A549 (cell line): ENCODE data around the gene GRPR.

Source experiments
- CBX8 ChIP-seq: fragments of 200-600 bp; sonication (generic); IDR thresholded peaks from 2 replicates; pipeline ENCODE4 v1.6.1; 2016
- CEBPB ChIP-seq, 2 experiments: fragments of >200 bp in 1 of 2; sonication (Bioruptor Twin) in 1 of 2; formaldehyde crosslinking in 1 of 2; IDR thresholded peaks; 2 replicates each; pipeline ENCODE4 v1.6.1; 2012 to 2016
- JUN ChIP-seq, 2 experiments: fragments of >200 bp; sonication (Bioruptor Twin); formaldehyde crosslinking; IDR thresholded peaks; 2 replicates in 1 of 2; 3 replicates in 1 of 2; pipeline ENCODE4 v1.6.1; 2016 to 2017
- JUNB ChIP-seq: fragments of >200 bp; sonication (Bioruptor Twin); formaldehyde crosslinking; IDR thresholded peaks from 2 replicates; pipeline ENCODE4 v1.6.1; 2016
- MAZ ChIP-seq: fragments of 150-350 bp; IDR thresholded peaks from 2 replicates; pipeline ENCODE4 v1.6.1; 2014; ENCODE audit warnings: antibody characterized with exemption, low read depth, low read length, borderline replicate concordance
- POLR2A ChIP-seq: IDR thresholded peaks from 2 replicates; pipeline ENCODE4 v1.6.1; 2012; ENCODE audit warnings: mild to moderate bottlenecking, low read length
- RAD21 ChIP-seq, 2 experiments: fragments of >200 bp in 1 of 2; sonication (Bioruptor Twin) in 1 of 2; formaldehyde crosslinking in 1 of 2; IDR thresholded peaks in 1 of 2; conservative IDR thresholded peaks in 1 of 2; 2 replicates in 1 of 2; 3 replicates in 1 of 2; pipeline ENCODE4 v1.6.1; 2012 to 2018; ENCODE audit warnings: inconsistent platforms in 1 of 2
- TF ChIP-seq, protein P1 (sequence below): fragments of >200 bp; sonication (Bioruptor Twin); formaldehyde crosslinking; IDR thresholded peaks from 3 replicates; pipeline ENCODE4 v1.5.1; 2016

DNA sequence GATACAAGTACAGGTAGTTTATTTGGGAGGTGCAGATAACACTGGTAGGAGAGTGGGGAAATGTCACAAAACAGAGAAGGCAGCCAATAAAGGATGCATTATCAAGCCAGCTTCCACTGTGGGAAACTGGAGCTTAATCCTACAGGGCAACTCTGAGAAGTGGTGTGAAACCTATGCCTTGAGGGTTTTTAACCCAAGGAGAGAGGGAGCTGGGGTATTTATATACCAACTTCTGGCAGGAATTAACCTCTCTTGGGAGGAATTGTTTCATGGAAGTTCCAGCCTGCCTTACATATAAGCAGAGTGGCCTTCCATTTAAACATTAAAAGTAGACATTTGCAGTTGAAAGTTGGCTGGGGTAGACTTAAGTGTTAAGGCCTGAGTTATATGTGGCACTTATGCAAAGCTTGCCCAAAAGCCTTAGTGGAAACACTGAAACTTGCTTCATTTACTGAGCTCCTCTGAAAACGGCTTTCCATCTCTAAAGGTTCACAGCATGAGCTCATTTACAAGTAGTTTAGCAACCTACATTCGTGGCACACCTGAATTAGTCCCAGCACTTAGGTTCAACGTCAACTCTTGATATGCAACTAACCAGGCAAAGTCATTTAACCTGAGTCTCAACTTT lies 63.1 kb downstream of the GRPR start:
- TF ChIP-seq RAD21 (conservative IDR thresholded peaks at IDR 0.05 in 1 of 2, IDR thresholded peaks at IDR 0.05 in 1 of 2), result no peak
- TF ChIP-seq, protein P1, sequence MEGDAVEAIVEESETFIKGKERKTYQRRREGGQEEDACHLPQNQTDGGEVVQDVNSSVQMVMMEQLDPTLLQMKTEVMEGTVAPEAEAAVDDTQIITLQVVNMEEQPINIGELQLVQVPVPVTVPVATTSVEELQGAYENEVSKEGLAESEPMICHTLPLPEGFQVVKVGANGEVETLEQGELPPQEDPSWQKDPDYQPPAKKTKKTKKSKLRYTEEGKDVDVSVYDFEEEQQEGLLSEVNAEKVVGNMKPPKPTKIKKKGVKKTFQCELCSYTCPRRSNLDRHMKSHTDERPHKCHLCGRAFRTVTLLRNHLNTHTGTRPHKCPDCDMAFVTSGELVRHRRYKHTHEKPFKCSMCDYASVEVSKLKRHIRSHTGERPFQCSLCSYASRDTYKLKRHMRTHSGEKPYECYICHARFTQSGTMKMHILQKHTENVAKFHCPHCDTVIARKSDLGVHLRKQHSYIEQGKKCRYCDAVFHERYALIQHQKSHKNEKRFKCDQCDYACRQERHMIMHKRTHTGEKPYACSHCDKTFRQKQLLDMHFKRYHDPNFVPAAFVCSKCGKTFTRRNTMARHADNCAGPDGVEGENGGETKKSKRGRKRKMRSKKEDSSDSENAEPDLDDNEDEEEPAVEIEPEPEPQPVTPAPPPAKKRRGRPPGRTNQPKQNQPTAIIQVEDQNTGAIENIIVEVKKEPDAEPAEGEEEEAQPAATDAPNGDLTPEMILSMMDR, result no peak
- TF ChIP-seq CBX8, result no peak
- TF ChIP-seq POLR2A, result no peak
- TF ChIP-seq CEBPB (IDR thresholded peaks at IDR 0.05), result no peak
- no peak for TF ChIP-seq JUNB
- no peak for TF ChIP-seq JUN (IDR thresholded peaks at IDR 0.05)
- no peak for TF ChIP-seq MAZ
